ENCODE measurements around the gene APOD.

The APOD gene

GRCh38 chr3:195587406-195587805 lies 3.7 kb upstream of the APOD start:
- DNase-seq (ENCODE audit: low read depth in 2 of 2), result no peak

GRCh38 chr3:195584543-195584870 lies 767 bp upstream of the APOD start:
- no peak for DNase-seq (ENCODE audit: low read depth in 2 of 2)

GRCh38 chr3:195582947-195583346 lies 793 bp downstream of the APOD start:
- no peak for DNase-seq (ENCODE audit: low read depth in 2 of 2)

- no peak for DNase-seq (ENCODE audit: low read depth in 2 of 2)
These were observed 2.8 kb downstream of the APOD start for GRCh38 chr3:195580744-195581443.

- DNase-seq (ENCODE audit: low read depth in 2 of 2), result no peak
These were observed 4.5 kb downstream of the APOD start for GRCh38 chr3:195579281-195579680.

GRCh38 chr3:195578565-195578964 lies 5.2 kb downstream of the APOD start:
- DNase-seq (ENCODE audit: low read depth in 2 of 2), result no peak

GRCh38 chr3:195577645-195578177 lies 6.0 kb downstream of the APOD start:
- no peak for DNase-seq (ENCODE audit: low read depth in 2 of 2)

GRCh38 chr3:195574497-195575304 lies 9.0 kb downstream of the APOD start:
- no peak for DNase-seq (ENCODE audit: low read depth in 2 of 2)

GRCh38 chr3:195573611-195574496 lies 9.9 kb downstream of the APOD start:
- DNase-seq (ENCODE audit: low read depth in 2 of 2), result no peak

- no peak for DNase-seq (ENCODE audit: low read depth in 2 of 2)
These were observed 12.4 kb downstream of the APOD start for GRCh38 chr3:195571361-195571760.

- DNase-seq (ENCODE audit: low read depth in 2 of 2), result no peak
These were observed 12.8 kb downstream of the APOD start for GRCh38 chr3:195570912-195571311.

- no peak for DNase-seq (ENCODE audit: low read depth in 2 of 2)
These were observed 13.4 kb downstream of the APOD start for GRCh38 chr3:195570344-195570743.

- DNase-seq (ENCODE audit: low read depth in 2 of 2), result no peak
These were observed 15.1 kb downstream of the APOD start for GRCh38 chr3:195568630-195569029.

GRCh38 chr3:195566797-195567196 lies 16.9 kb downstream of the APOD start:
- DNase-seq (ENCODE audit: low read depth in 2 of 2), result no peak

GRCh38 chr3:195565716-195566115 lies 18.0 kb downstream of the APOD start:
- no peak for DNase-seq (ENCODE audit: low read depth in 2 of 2)

- DNase-seq (ENCODE audit: low read depth in 2 of 2), result no peak
These were observed 20.4 kb downstream of the APOD start for GRCh38 chr3:195563317-195563716.

GRCh38 chr3:195559723-195560409 lies 23.9 kb downstream of the APOD start:
- no peak for DNase-seq (ENCODE audit: low read depth in 2 of 2)

- DNase-seq (ENCODE audit: low read depth in 2 of 2), result no peak
These were observed 25.1 kb downstream of the APOD start for GRCh38 chr3:195558602-195559001.

GRCh38 chr3:195557322-195557721 lies 26.4 kb downstream of the APOD start:
- DNase-seq (ENCODE audit: low read depth in 2 of 2), result no peak

- no peak for DNase-seq (ENCODE audit: low read depth in 2 of 2)
These were observed 27.4 kb downstream of the APOD start for GRCh38 chr3:195556390-195556789.

- DNase-seq (ENCODE audit: low read depth in 2 of 2), result no peak
These were observed 28.6 kb downstream of the APOD start for GRCh38 chr3:195555110-195555509.

GRCh38 chr3:195554458-195554857 lies 29.3 kb downstream of the APOD start:
- DNase-seq (ENCODE audit: low read depth in 2 of 2), result no peak
